HG03342 (cell line): ENCODE results near the gene GRK5.

Source experiments
- ATAC-seq: cut with Tn5 transposase; IDR thresholded peaks from one replicate; pipeline ENCODE4 v1.9.1; 2021; ENCODE audit warnings: mild to moderate bottlenecking, moderate library complexity; ENCODE audit not compliant: unreplicated experiment

The GRK5 gene

GRCh38 chr10:119415121-119415520, 207.8 kb downstream of the GRK5 start:
- ATAC-seq: no peak

GRCh38 chr10:119415536-119416503, 208.4 kb downstream of the GRK5 start:
- no peak for ATAC-seq

- peak; percentile 78 for ATAC-seq
Measured at GRCh38 chr10:119416855-119417254, 209.5 kb downstream of the GRK5 start.

- no peak for ATAC-seq
Measured at GRCh38 chr10:119417852-119418251, 210.5 kb downstream of the GRK5 start.

GRCh38 chr10:119418362-119418761, 211.0 kb downstream of the GRK5 start:
- no peak for ATAC-seq

- no peak for ATAC-seq
Measured at GRCh38 chr10:119419931-119420330, 212.6 kb downstream of the GRK5 start.

- no peak for ATAC-seq
Measured at GRCh38 chr10:119420950-119421875, 213.8 kb downstream of the GRK5 start.

GRCh38 chr10:119421891-119422681, 214.7 kb downstream of the GRK5 start:
- ATAC-seq: no peak

GRCh38 chr10:119422682-119423509, 215.5 kb downstream of the GRK5 start:
- ATAC-seq: no peak

GRCh38 chr10:119423510-119424257, 216.3 kb downstream of the GRK5 start:
- ATAC-seq: no peak

- ATAC-seq: no peak
Measured at GRCh38 chr10:119424258-119424975, 217.0 kb downstream of the GRK5 start.

- no peak for ATAC-seq
Measured at GRCh38 chr10:119425102-119425880, 217.9 kb downstream of the GRK5 start.

- ATAC-seq: no peak
Measured at GRCh38 chr10:119425881-119426170, 218.5 kb downstream of the GRK5 start.

- ATAC-seq: no peak
Measured at GRCh38 chr10:119426699-119427098, 219.3 kb downstream of the GRK5 start.

- no peak for ATAC-seq
Measured at GRCh38 chr10:119427263-119427864, 220.0 kb downstream of the GRK5 start.

- ATAC-seq: no peak
Measured at GRCh38 chr10:119428789-119429188, 221.4 kb downstream of the GRK5 start.

- no peak for ATAC-seq
Measured at GRCh38 chr10:119429771-119430170, 222.4 kb downstream of the GRK5 start.
